C4-2B (cell line): ENCODE results near the gene AGFG2.

Experiments
- H3K27ac ChIP-seq: fragments of 450-650 bp; 2 replicates; pipeline ENCODE4 v1.5.1; 2017
- CTCF ChIP-seq: fragments of 450-650 bp; conservative IDR thresholded peaks from 2 replicates; pipeline ENCODE4 v1.5.1; 2017; ENCODE audit warnings: mild to moderate bottlenecking
- ZFX ChIP-seq: fragments of 450-650 bp; IDR thresholded peaks from 2 replicates; pipeline ENCODE4 v1.6.1; 2017

AGFG2 gene

GRCh38 chr7:100584683-100585510 lies 45.9 kb downstream of the AGFG2 start:
- peak overlapping the region; percentile 97 for H3K27ac ChIP-seq
- TF ChIP-seq ZFX, result no peak
- TF ChIP-seq CTCF, result no peak

- H3K27ac ChIP-seq, result peak within 1 kb of the TSS; percentile 97
- peak; percentile 64; the same call in 1 of the 2 replicates for TF ChIP-seq ZFX
- no peak for TF ChIP-seq CTCF
Observed at GRCh38 chr7:100585511-100586265, 46.7 kb downstream of the AGFG2 start, which contains the start of gene LRCH4. TSS of gene LRCH4 (minus strand) at chr7:100586129. CDS start at chr7:100586100, 29 bp downstream.

- H3K27ac ChIP-seq, result peak within 1 kb of the TSS; percentile 97
- TF ChIP-seq CTCF (no peak), ZFX (no peak)
Observed at GRCh38 chr7:100586266-100587025, 47.4 kb downstream of the AGFG2 start, which contains the start of gene FBXO24. TSS of gene FBXO24 (plus strand) at chr7:100586328. CDS start at chr7:100586626, 298 bp downstream.

- TF ChIP-seq ZFX, result no peak
- no peak for TF ChIP-seq CTCF
- no peak overlapping the region for H3K27ac ChIP-seq
Observed at GRCh38 chr7:100588438-100588837, 49.4 kb downstream of the AGFG2 start.

GRCh38 chr7:100589341-100589947 lies 50.4 kb downstream of the AGFG2 start:
- H3K27ac ChIP-seq, result no peak overlapping the region
- TF ChIP-seq ZFX (no peak), CTCF (no peak)

- no peak overlapping the region for H3K27ac ChIP-seq
- no peak for TF ChIP-seq CTCF
Observed at GRCh38 chr7:100590077-100590737, 51.2 kb downstream of the AGFG2 start.
